ENCODE results near the gene ATP9A. TPM values are rescaled to one million over a fixed set of nuclear protein-coding genes. Genes with fewer than 3 reads are reported as not detected.

Gene ATP9A
- total and polyA plus RNA-seq, 2 of the 4 experiments (the other 2 are of a cell fraction) = 10.6 to 22.4 TPM

- Histone ChIP-seq H2BK120ac (ENCODE audit: low read depth, low read length) (no peak overlapping the region), H3K14ac (replicated peaks; ENCODE audit: low read depth, low read length) (no peak overlapping the region), H3K4ac (ENCODE audit: low read depth, low read length) (no peak overlapping the region), H3K23ac (ENCODE audit: low read depth, low read length) (no peak overlapping the region), H3K27ac (ENCODE audit: insufficient read depth, low read length) (no peak overlapping the region), H4K91ac (ENCODE audit: insufficient read depth, low read depth, low read length) (no peak overlapping the region), H3K9me1 (ENCODE audit: insufficient read depth, low read length) (peaks cover 7% of the 10 kb centered on the region; the same call in 1 of the 2 replicates), H4K20me1 (ENCODE audit: insufficient read depth, low read length) (no peaks in the 10 kb centered on the region), H3K4me1 (ENCODE audit: control insufficient read depth, insufficient read depth, low read length) (peaks cover 3% of the 10 kb centered on the region), H3K27me3 (ENCODE audit: control insufficient read depth, insufficient read depth, low read length) (no peaks in the 10 kb centered on the region), H3K79me1 (ENCODE audit: low read depth in 1 of 2, low read length in 2 of 2) (peaks cover 0 to 19% of the 10 kb centered on the region in 2 experiments; a peak in 2 of 4 replicates), H2BK5ac (ENCODE audit: low read depth, low read length, poor library complexity, severe bottlenecking) (no peak overlapping the region), H2BK15ac (ENCODE audit: low read depth, low read length) (no peak overlapping the region), H2BK20ac (ENCODE audit: low read depth, low read length) (no peak overlapping the region), H3K4me3 (ENCODE audit: insufficient read depth, low read depth, low read length) (no peak overlapping the region), H3K56ac (ENCODE audit: extremely low read depth, insufficient read depth, low read length) (no peak overlapping the region), H3K36me3 (ENCODE audit: control insufficient read depth, insufficient read depth, low read length) (no peaks in the 10 kb centered on the region), H4K5ac (ENCODE audit: low read depth, low read length) (no peak overlapping the region; the same call in 1 of the 2 replicates), H2AK5ac (ENCODE audit: low read depth, low read length) (no peak overlapping the region; the same call in 1 of the 2 replicates), H3K9ac (ENCODE audit: low read depth, low read length) (no peak overlapping the region), H3K9me3 (ENCODE audit: control insufficient read depth, insufficient read depth, low read length) (no peaks in the 10 kb centered on the region), H2AK9ac (replicated peaks; ENCODE audit: low read depth, low read length, poor library complexity) (no peak overlapping the region), H3K18ac (ENCODE audit: low read depth, low read length) (no peak overlapping the region; the same call in 1 of the 2 replicates), H4K8ac (ENCODE audit: low read depth in 2 of 2, low read length in 2 of 2) (no peak overlapping the region), H3K4me2 (ENCODE audit: low read depth, low read length) (no peak overlapping the region), H2AFZ (replicated peaks; ENCODE audit: low read length, poor library complexity) (no peak overlapping the region)
- no TSS peak for BruUV-seq (replicated peaks)
- ATAC-seq (ENCODE audit: low read depth) (no peak), DNase-seq (no peak)
- POLR2A ChIA-PET (ENCODE audit: unreplicated experiment) = no interaction called here
- intact Hi-C loops (cut with micrococcal nuclease) = loop anchor here (5.0 kb wide), 2 partner anchors 65 to 380 kb away; partner anchors contain the start of gene ATP9A
- no CpG with 5 or more reads among the region's 3 CpGs for WGBS, 2 experiments (ENCODE audit: extremely low coverage in 2 of 2, insufficient read length in 1 of 2)
- CTCF ChIA-PET = no interaction called here
- in situ Hi-C loops (cut with MboI; ENCODE audit: low sequenced_read_pairs) = loop anchor here (10.0 kb wide), 1 partner anchor 382 kb away; no protein-coding TSS in a partner anchor
- dilution Hi-C loops (cut with HindIII; ENCODE audit: low sequenced_read_pairs, unreplicated experiment) = no loop called here
- TF ChIP-seq MAFK (IDR thresholded peaks at IDR 0.05; ENCODE audit: low read depth, low read length) = no peak
- no peak for TF ChIP-seq CEBPB (IDR thresholded peaks at IDR 0.05; ENCODE audit: low read depth, low read length)
- TF ChIP-seq USF2 (IDR thresholded peaks at IDR 0.05; ENCODE audit: low read depth, low read length) = no peak
- no peak for TF ChIP-seq RAD21 (IDR thresholded peaks at IDR 0.05; ENCODE audit: low read length)
Observed at GRCh38 chr20:51702556-51702955, 65.6 kb downstream of the ATP9A start.
